T-helper 1 cell (primary cell): Measurements from ENCODE around the gene SCML1.

ENCODE experiments used
- DNase-seq, 5 donors: peaks; one replicate each; pipeline ENCODE4 v3.0.0-alpha.2; 2012 to 2020

SCML1 gene

DNA sequence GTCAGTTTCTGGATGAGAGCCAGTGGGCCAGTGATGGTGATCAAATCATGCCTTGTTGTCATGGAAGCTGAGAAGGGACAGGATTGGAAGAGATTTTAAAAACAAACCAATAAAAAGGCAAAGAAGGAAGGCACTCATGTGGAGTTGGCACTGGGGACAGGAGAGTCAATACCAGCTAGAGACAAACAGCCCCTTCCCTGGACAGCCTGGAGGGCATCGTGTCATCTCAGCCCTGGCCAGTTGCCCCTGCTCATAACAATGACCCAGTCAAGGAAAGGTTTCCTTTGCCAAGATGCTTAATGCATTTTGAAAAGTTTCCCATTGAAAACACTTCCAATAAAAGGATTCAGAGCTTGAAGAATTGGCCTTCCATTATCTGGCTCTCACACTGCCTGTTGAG, 55.5 kb downstream of the SCML1 start:
- no peak for DNase-seq

DNA sequence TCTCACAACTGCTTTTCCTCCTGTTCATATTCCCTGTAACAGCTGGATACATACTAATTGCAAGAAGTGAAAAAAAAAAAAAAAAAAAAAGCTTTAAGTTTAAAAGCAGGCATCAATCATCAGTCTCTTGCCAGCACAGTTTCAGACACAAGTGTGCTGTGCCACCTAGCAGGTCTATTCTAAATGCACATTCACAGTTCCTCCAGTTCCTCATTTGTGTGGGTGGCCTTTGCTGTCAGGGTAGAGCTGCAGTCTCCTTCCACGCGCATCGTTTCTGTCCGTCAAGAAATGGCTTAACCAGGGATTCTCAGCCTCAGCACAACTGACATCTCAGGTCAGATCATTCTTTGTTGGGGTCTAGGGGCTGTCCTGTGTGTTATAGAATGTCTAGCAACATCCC, 61.6 kb downstream of the SCML1 start:
- no peak for DNase-seq

DNA sequence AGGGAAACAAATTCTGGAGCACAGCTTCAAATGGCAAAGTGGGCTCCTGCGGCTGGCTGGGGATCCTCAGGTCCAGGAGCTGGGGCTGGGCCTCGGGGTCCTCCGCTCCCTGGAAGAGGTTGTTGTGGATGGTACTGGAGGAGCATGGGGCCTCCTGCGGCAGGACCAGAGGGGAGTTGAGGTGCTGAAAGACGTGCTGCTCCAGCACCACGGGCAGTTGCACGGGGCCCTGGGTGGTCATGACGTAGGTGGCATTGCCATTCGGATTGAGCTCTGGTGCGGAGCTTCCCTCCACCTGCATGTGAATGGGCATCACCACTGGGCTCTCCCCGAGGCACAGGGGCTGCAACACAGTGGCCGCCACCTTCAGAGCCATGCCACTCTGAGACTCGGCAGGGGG, 64.1 kb downstream of the SCML1 start:
- no peak for DNase-seq

- no peak for DNase-seq
Observed at GRCh38 chrX:17802756-17803155, 65.5 kb downstream of the SCML1 start.

GRCh38 chrX:17803449-17803848, 66.2 kb downstream of the SCML1 start:
- DNase-seq = no peak
